Liver (tissue), 9 donors: Measurements from ENCODE around the gene C19orf47. TPM values are rescaled to one million over a fixed set of nuclear protein-coding genes. Genes with fewer than 3 reads are reported as not detected.

Experiments used
- DNase-seq: peaks from one replicate; pipeline ENCODE4 v3.0.0-alpha.2; 2017; ENCODE audit warnings: low spot score
- H3K27ac ChIP-seq, 2 donors: one replicate each; pipeline ENCODE4 v1.7.0; 2013; ENCODE audit warnings: inconsistent platforms in 2 of 2, low read length in 2 of 2, control low read depth in 1 of 2, low read depth in 1 of 2, mild to moderate bottlenecking in 1 of 2
- H3K27me3 ChIP-seq, 4 donors: one replicate each; pipeline versions ENCODE4 v1.6.1 to v1.7.0; 2013; ENCODE audit warnings: low read length in 3 of 4, inconsistent platforms in 1 of 4, mild to moderate bottlenecking in 1 of 4, moderate library complexity in 1 of 4; ENCODE audit not compliant: control insufficient read depth in 4 of 4, insufficient read depth in 4 of 4
- H3K36me3 ChIP-seq, 4 donors: one replicate each; pipeline versions ENCODE4 v1.6.1 to v1.7.0; 2013; ENCODE audit warnings: low read length in 3 of 4, mild to moderate bottlenecking in 3 of 4, low read depth in 1 of 4, moderate library complexity in 1 of 4; ENCODE audit not compliant: control insufficient read depth in 4 of 4, insufficient read depth in 3 of 4
- H3K4me1 ChIP-seq, 4 donors: one replicate each; pipeline versions ENCODE4 v1.6.1 to v1.7.0; 2013; ENCODE audit warnings: low read length in 3 of 4, mild to moderate bottlenecking in 3 of 4, moderate library complexity in 1 of 4; ENCODE audit not compliant: control insufficient read depth in 4 of 4, insufficient read depth in 4 of 4
- H3K4me3 ChIP-seq, 3 donors: one replicate each; pipeline versions ENCODE4 v1.6.1 to v1.7.0; 2013; ENCODE audit warnings: low read length in 3 of 3, control low read depth in 1 of 3, low read depth in 1 of 3, mild to moderate bottlenecking in 1 of 3
- H3K9ac ChIP-seq, 2 donors: one replicate each; pipeline ENCODE4 v1.7.0; 2013; ENCODE audit warnings: low read length in 2 of 2, mild to moderate bottlenecking in 2 of 2, moderate library complexity in 2 of 2, control low read depth in 1 of 2, low read depth in 1 of 2
- H3K9me3 ChIP-seq, 4 donors: one replicate each; pipeline versions ENCODE4 v1.6.1 to v1.7.0; 2013; ENCODE audit warnings: low read length in 3 of 4; ENCODE audit not compliant: control insufficient read depth in 4 of 4
- CTCF ChIP-seq: fragments of 150-350 bp; IDR thresholded peaks from 2 replicates; pipeline ENCODE4 v1.5.1; 2017; ENCODE audit warnings: improper control_type of control experiment, low read depth, low read length; ENCODE audit not compliant: missing input control
- EGR1 ChIP-seq, 2 donors: IDR thresholded peaks; 2 replicates each; pipeline ENCODE4 v1.6.1; 2016 to 2018; ENCODE audit warnings: antibody characterized with exemption in 2 of 2, low read depth in 2 of 2
- FOXA1 ChIP-seq: IDR thresholded peaks from 2 replicates; pipeline ENCODE4 v1.6.1; 2016; ENCODE audit warnings: antibody characterized with exemption
- FOXA2 ChIP-seq: IDR thresholded peaks from 2 replicates; pipeline ENCODE4 v1.6.1; 2016; ENCODE audit warnings: antibody characterized with exemption
- GABPA ChIP-seq, 2 donors: IDR thresholded peaks in 1 of 2; conservative IDR thresholded peaks in 1 of 2; 2 replicates each; pipeline ENCODE4 v1.6.1; 2016; ENCODE audit warnings: antibody characterized with exemption in 2 of 2, mild to moderate bottlenecking in 1 of 2, moderate library complexity in 1 of 2
- HNF4A ChIP-seq, 2 donors: conservative IDR thresholded peaks; 2 replicates each; pipeline ENCODE4 v1.6.1; 2016; ENCODE audit warnings: antibody characterized with exemption in 2 of 2, mild to moderate bottlenecking in 2 of 2
- HNF4G ChIP-seq: IDR thresholded peaks from 2 replicates; pipeline ENCODE4 v1.6.1; 2016; ENCODE audit warnings: antibody characterized with exemption
- JUND ChIP-seq, 2 donors: IDR thresholded peaks; 2 replicates each; pipeline ENCODE4 v1.6.1; 2016; ENCODE audit warnings: antibody characterized with exemption in 2 of 2
- MAX ChIP-seq: IDR thresholded peaks from 2 replicates; pipeline ENCODE4 v1.6.1; 2016; ENCODE audit warnings: antibody characterized with exemption
- NR2F2 ChIP-seq: IDR thresholded peaks from 2 replicates; pipeline ENCODE4 v1.6.1; 2016; ENCODE audit warnings: antibody characterized with exemption
- RAD21 ChIP-seq, 2 donors: IDR thresholded peaks; 2 replicates each; pipeline ENCODE4 v1.6.1; 2016; ENCODE audit warnings: antibody characterized with exemption in 2 of 2, mild to moderate bottlenecking in 2 of 2
- RXRA ChIP-seq, 2 donors: IDR thresholded peaks; 2 replicates each; pipeline ENCODE4 v1.6.1; 2017 to 2018; ENCODE audit warnings: antibody characterized with exemption in 2 of 2, mild to moderate bottlenecking in 1 of 2
- SP1 ChIP-seq: IDR thresholded peaks from 2 replicates; pipeline ENCODE4 v1.6.1; 2018; ENCODE audit warnings: antibody characterized with exemption, mild to moderate bottlenecking
- TAF1 ChIP-seq: conservative IDR thresholded peaks from 2 replicates; pipeline ENCODE4 v1.6.1; 2016; ENCODE audit warnings: antibody characterized with exemption, mild to moderate bottlenecking
- YY1 ChIP-seq: IDR thresholded peaks from 2 replicates; pipeline ENCODE4 v1.6.1; 2016; ENCODE audit warnings: antibody characterized with exemption, mild to moderate bottlenecking
- WGBS: extraction: QIAGEN DNeasy Blood & Tissue Kit; methylation state at CpG from one replicate; pipeline ENCODE4 v1.1.7; 2013; 5-methylcytosine and 5-hydroxymethylcytosine counted together
- polyA plus RNA-seq, 2 donors: library from polyadenylated mRNA; stranded (reverse) in 1 of 2; unstranded in 1 of 2; fragments of 200-250 nt in 1 of 2; fragments of >200 nt in 1 of 2; fragmentation: Nextera tagmentation in 1 of 2; extraction: Ambion mirVana in 1 of 2; gene quantifications; one replicate each; pipeline versions ENCODE4 v1.2.1 to v1.2.3, GENCODE V29; 2013 to 2015
- total RNA-seq, 2 donors: library from RNA; depleted of rRNA; stranded (reverse); fragments of >200 nt; gene quantifications; one replicate each; pipeline ENCODE4 v1.2.3, GENCODE V29; 2014
- TF ChIP-seq, protein P1 (sequence below): IDR thresholded peaks from 2 replicates; pipeline ENCODE4 v1.6.1; 2016; ENCODE audit warnings: antibody characterized with exemption
- TF ChIP-seq, protein P2 (sequence below): IDR thresholded peaks from 2 replicates; pipeline ENCODE4 v1.6.1; 2016; ENCODE audit warnings: antibody characterized with exemption, mild to moderate bottlenecking
- TF ChIP-seq, protein P3 (sequence below): IDR thresholded peaks from 2 replicates; pipeline ENCODE4 v1.6.1; 2016; ENCODE audit warnings: antibody characterized with exemption
- donor health status: healthy.
- donor health status: healthy.
- donor health status: healthy.
- donor health status: healthy.
- donor health status: healthy.

C19orf47 gene
- total and polyA plus RNA-seq, 4 donors: 3.9 to 6.0 (median 5.0) TPM

DNA sequence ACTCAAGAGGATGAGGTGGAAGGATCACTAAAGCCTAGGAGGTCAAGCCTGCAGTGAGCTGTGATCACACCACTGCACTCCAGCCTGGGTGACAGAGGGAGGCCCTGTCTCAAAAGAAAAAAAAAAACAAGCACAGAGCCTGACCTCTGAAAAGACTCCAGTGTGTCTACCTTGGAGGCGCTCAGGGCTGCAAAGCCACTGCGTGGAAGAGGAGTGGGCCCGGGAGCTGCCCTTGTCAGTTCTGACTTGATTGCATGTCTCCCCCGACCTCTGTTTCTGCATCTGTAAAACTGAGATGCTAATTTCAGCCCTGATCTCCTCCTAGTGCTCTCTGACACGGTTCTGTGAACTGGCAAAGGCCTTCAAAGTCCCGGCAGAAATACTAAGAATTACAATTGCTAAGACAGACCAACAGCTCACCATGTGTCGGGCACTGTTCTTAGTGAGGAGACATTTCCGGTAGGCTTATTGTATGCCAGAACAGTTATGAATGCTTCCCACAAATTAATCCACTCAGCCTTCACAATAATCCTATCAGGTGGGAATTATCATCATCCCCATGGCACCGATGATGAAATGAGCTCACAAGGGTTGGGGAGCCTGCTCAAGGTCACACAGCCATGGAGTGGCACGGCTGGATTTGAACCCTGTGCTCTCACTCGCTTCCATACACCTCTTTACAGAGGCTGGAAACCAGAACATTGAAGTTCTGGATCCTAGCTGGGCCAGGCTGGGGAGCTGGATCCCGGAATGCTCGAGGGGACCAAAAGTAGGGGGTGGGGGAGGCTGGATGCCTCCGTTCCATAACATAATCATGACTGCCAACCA lies 66.6 kb downstream of the C19orf47 start:
- TF ChIP-seq, protein P1, sequence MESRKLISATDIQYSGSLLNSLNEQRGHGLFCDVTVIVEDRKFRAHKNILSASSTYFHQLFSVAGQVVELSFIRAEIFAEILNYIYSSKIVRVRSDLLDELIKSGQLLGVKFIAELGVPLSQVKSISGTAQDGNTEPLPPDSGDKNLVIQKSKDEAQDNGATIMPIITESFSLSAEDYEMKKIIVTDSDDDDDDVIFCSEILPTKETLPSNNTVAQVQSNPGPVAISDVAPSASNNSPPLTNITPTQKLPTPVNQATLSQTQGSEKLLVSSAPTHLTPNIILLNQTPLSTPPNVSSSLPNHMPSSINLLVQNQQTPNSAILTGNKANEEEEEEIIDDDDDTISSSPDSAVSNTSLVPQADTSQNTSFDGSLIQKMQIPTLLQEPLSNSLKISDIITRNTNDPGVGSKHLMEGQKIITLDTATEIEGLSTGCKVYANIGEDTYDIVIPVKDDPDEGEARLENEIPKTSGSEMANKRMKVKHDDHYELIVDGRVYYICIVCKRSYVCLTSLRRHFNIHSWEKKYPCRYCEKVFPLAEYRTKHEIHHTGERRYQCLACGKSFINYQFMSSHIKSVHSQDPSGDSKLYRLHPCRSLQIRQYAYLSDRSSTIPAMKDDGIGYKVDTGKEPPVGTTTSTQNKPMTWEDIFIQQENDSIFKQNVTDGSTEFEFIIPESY: no peak
- TF ChIP-seq YY1: no peak
- no peak for TF ChIP-seq GABPA (IDR thresholded peaks at IDR 0.05 in 1 of 2, conservative IDR thresholded peaks at IDR 0.05 in 1 of 2)
- no peak for TF ChIP-seq FOXA1
- no peak for TF ChIP-seq CTCF
- TF ChIP-seq HNF4G: no peak
- no peak for TF ChIP-seq SP1
- TF ChIP-seq RXRA (IDR thresholded peaks at IDR 0.05): no peak
- no peak for TF ChIP-seq TAF1
- TF ChIP-seq MAX: no peak
- no peak for TF ChIP-seq NR2F2
- no peaks in the 10 kb centered on the region for H3K27me3 ChIP-seq
- no peak overlapping the region for H3K9ac ChIP-seq
- H3K4me1 ChIP-seq: peaks cover 37 to 79% (median 68%) of the 10 kb centered on the region in 4 donors
- WGBS: 75% methylated on average over 14 of the region's 14 CpGs
- H3K4me3 ChIP-seq: no peak overlapping the region
- DNase-seq: no peak
- no peaks in the 10 kb centered on the region for H3K9me3 ChIP-seq
- no peaks in the 10 kb centered on the region for H3K36me3 ChIP-seq
- H3K27ac ChIP-seq: peak overlapping the region; percentile 92 to 93

- peaks cover 35 to 79% (median 66%) of the 10 kb centered on the region in 4 donors for H3K4me1 ChIP-seq
- 30% methylated on average over 10 of the region's 10 CpGs for WGBS
- DNase-seq: no peak
- TF ChIP-seq TAF1 (peak; percentile 68), YY1 (peak; percentile 82), JUND (IDR thresholded peaks at IDR 0.05) (peak; percentile 59 to 68), CTCF (no peak), EGR1 (IDR thresholded peaks at IDR 0.05; ENCODE audit: low read depth in 2 of 2) (peak; percentile 31 to 70), MAX (peak; percentile 92), HNF4A (conservative IDR thresholded peaks at IDR 0.05) (peak; percentile 94 to 96), RAD21 (IDR thresholded peaks at IDR 0.05) (peak; percentile 43 to 45), SP1 (peak; percentile 91), RXRA (IDR thresholded peaks at IDR 0.05) (peak; percentile 86 to 95), FOXA1 (peak; percentile 75), FOXA2 (peak; percentile 59), HNF4G (peak; percentile 76), NR2F2 (no peak), GABPA (IDR thresholded peaks at IDR 0.05 in 1 of 2, conservative IDR thresholded peaks at IDR 0.05 in 1 of 2) (peak in 1 of 2 donors; percentile 74)
- TF ChIP-seq, protein P2, sequence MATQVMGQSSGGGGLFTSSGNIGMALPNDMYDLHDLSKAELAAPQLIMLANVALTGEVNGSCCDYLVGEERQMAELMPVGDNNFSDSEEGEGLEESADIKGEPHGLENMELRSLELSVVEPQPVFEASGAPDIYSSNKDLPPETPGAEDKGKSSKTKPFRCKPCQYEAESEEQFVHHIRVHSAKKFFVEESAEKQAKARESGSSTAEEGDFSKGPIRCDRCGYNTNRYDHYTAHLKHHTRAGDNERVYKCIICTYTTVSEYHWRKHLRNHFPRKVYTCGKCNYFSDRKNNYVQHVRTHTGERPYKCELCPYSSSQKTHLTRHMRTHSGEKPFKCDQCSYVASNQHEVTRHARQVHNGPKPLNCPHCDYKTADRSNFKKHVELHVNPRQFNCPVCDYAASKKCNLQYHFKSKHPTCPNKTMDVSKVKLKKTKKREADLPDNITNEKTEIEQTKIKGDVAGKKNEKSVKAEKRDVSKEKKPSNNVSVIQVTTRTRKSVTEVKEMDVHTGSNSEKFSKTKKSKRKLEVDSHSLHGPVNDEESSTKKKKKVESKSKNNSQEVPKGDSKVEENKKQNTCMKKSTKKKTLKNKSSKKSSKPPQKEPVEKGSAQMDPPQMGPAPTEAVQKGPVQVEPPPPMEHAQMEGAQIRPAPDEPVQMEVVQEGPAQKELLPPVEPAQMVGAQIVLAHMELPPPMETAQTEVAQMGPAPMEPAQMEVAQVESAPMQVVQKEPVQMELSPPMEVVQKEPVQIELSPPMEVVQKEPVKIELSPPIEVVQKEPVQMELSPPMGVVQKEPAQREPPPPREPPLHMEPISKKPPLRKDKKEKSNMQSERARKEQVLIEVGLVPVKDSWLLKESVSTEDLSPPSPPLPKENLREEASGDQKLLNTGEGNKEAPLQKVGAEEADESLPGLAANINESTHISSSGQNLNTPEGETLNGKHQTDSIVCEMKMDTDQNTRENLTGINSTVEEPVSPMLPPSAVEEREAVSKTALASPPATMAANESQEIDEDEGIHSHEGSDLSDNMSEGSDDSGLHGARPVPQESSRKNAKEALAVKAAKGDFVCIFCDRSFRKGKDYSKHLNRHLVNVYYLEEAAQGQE: peak; percentile 87
- TF ChIP-seq, protein P3, sequence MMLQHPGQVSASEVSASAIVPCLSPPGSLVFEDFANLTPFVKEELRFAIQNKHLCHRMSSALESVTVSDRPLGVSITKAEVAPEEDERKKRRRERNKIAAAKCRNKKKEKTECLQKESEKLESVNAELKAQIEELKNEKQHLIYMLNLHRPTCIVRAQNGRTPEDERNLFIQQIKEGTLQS: peak; percentile 28
Observed at GRCh38 chr19:40280608-40281221, 67.5 kb downstream of the C19orf47 start.

More at GRCh38 chr19:40280608-40281221, 67.5 kb downstream of the C19orf47 start:
- Histone ChIP-seq H3K9ac (no peak overlapping the region), H3K36me3 (no peaks in the 10 kb centered on the region), H3K4me3 (peak overlapping the region in 1 of 3 donors; percentile 6), H3K27ac (peak overlapping the region; percentile 61 to 72), H3K9me3 (no peaks in the 10 kb centered on the region), H3K27me3 (no peaks in the 10 kb centered on the region)
